Naive thymus-derived CD4-positive, alpha-beta T cell (primary cell): ENCODE measurements around the gene LAIR1. TPM values are rescaled to one million over a fixed set of nuclear protein-coding genes. Genes with fewer than 3 reads are reported as not detected.
A peak's percentile ranks its signal among the peaks of the same experiment; 100 is the strongest.

ENCODE experiments used
- ATAC-seq: fragments of 150-1000 bp; cut with Tn5 transposase; 2 replicates; pipeline ENCODE4 v1.10.0; 2021; ENCODE audit warnings: mild to moderate bottlenecking, moderate library complexity
- CTCF ChIA-PET: fragments of 350-600 bp; sonication (Branson Sonifier 250); formaldehyde crosslinking; loops from one replicate; lab custom pipeline; 2021; ENCODE audit warnings: antibody characterized with exemption; lab: Charles Lee
- POLR2A ChIA-PET: fragments of 350-600 bp; sonication (Branson Sonifier 250); formaldehyde crosslinking; loops from one replicate; lab custom pipeline; 2021; ENCODE audit warnings: antibody characterized with exemption, inconsistent platforms; lab: Charles Lee
- DNase-seq, 9 donors: peaks; one replicate each; pipeline versions ENCODE4 v3.0.0 to v3.0.0-alpha.2; 2020 to 2022; ENCODE audit warnings: mixed read lengths in 1 of 9
- H3K27ac ChIP-seq: one replicate; pipeline ENCODE4 v1.7.0; 2013; ENCODE audit warnings: mild to moderate bottlenecking, low read depth, low read length, moderate library complexity
- H3K27me3 ChIP-seq, 2 donors: one replicate each; pipeline ENCODE4 v1.7.0; 2013; ENCODE audit warnings: low read length in 2 of 2, mild to moderate bottlenecking in 2 of 2, moderate library complexity in 2 of 2; ENCODE audit not compliant: control insufficient read depth in 2 of 2, insufficient read depth in 2 of 2
- H3K36me3 ChIP-seq, 3 experiments: 1 replicate in 2 of 3; 2 replicates in 1 of 3; pipeline ENCODE4 v1.7.0; 2013; ENCODE audit warnings: low read length in 3 of 3, mild to moderate bottlenecking in 3 of 3, moderate library complexity in 1 of 3; ENCODE audit not compliant: insufficient read depth in 3 of 3, control insufficient read depth in 2 of 3
- H3K4me1 ChIP-seq, 2 donors: one replicate each; pipeline ENCODE4 v1.7.0; 2013; ENCODE audit warnings: low read length in 2 of 2, mild to moderate bottlenecking in 2 of 2, moderate library complexity in 1 of 2; ENCODE audit not compliant: control insufficient read depth in 2 of 2, insufficient read depth in 2 of 2
- H3K4me3 ChIP-seq: 2 replicates; pipeline ENCODE4 v1.7.0; 2013; ENCODE audit warnings: mild to moderate bottlenecking, low read length
- H3K9me3 ChIP-seq, 3 experiments: 1 replicate in 2 of 3; 2 replicates in 1 of 3; pipeline ENCODE4 v1.7.0; 2013; ENCODE audit warnings: low read length in 3 of 3; ENCODE audit not compliant: control insufficient read depth in 2 of 3
- H3K27ac Mint-ChIP-seq, 9 donors: one replicate each; pipeline ENCODE4 v1.8.0; 2020 to 2022; ENCODE audit warnings: mixed read lengths in 9 of 9, mild to moderate bottlenecking in 8 of 9, moderate library complexity in 5 of 9, inconsistent platforms in 2 of 9
- H3K27me3 Mint-ChIP-seq, 5 donors: one replicate each; pipeline ENCODE4 v1.8.0; 2021 to 2022; ENCODE audit warnings: mixed read lengths in 5 of 5, mild to moderate bottlenecking in 1 of 5
- H3K36me3 Mint-ChIP-seq, 5 donors: one replicate each; pipeline ENCODE4 v1.8.0; 2020 to 2022; ENCODE audit warnings: mixed read lengths in 5 of 5, mild to moderate bottlenecking in 3 of 5, inconsistent platforms in 1 of 5
- H3K4me1 Mint-ChIP-seq, 7 donors: one replicate each; pipeline ENCODE4 v1.8.0; 2020 to 2022; ENCODE audit warnings: mixed read lengths in 7 of 7, mild to moderate bottlenecking in 3 of 7, inconsistent platforms in 1 of 7
- H3K4me3 Mint-ChIP-seq, 10 donors: one replicate each; pipeline ENCODE4 v1.8.0; 2020 to 2022; ENCODE audit warnings: mild to moderate bottlenecking in 10 of 10, mixed read lengths in 10 of 10, moderate library complexity in 6 of 10, inconsistent platforms in 2 of 10
- H3K9me3 Mint-ChIP-seq, 11 donors: one replicate each; pipeline ENCODE4 v1.8.0; 2020 to 2022; ENCODE audit warnings: mixed read lengths in 11 of 11, mild to moderate bottlenecking in 4 of 11, inconsistent platforms in 1 of 11, moderate library complexity in 1 of 11
- intact Hi-C, 2 donors: fragments of 100-400 bp; cut with micrococcal nuclease; formaldehyde crosslinking; loops; one replicate each; pipeline ENCODE4 v1.15.1; 2023
- polyA plus RNA-seq, 2 donors: library from polyadenylated mRNA; unstranded; fragments of 300-500 nt; fragmentation: Illumina TruSeq; gene quantifications; one replicate each; pipeline ENCODE4 v1.2.3, GENCODE V29; 2021
- total RNA-seq, 6 experiments: library from RNA in 5 of 6; stranded (reverse) in 5 of 6; gene quantifications; 1 replicate in 5 of 6; 2 replicates in 1 of 6; pipeline ENCODE4 v1.2.3 and lab custom pipeline; 2021 to 2026

The LAIR1 gene
- total and polyA plus RNA-seq, 7 experiments from 2014 or later, result 47.0 to 98.1 (median 82.3) TPM

- no peaks in the 10 kb centered on the region for H3K36me3 Mint-ChIP-seq
- no peak overlapping the region for H3K27ac Mint-ChIP-seq
- no peaks in the 10 kb centered on the region for H3K36me3 ChIP-seq
- no peaks in the 10 kb centered on the region for H3K9me3 ChIP-seq
- H3K27ac ChIP-seq, result no peak overlapping the region
- H3K9me3 Mint-ChIP-seq, result peaks cover 0 to 4% (median 0%) of the 10 kb centered on the region in 11 donors
- intact Hi-C loops, result no loop called here
- ATAC-seq, result no peak
- DNase-seq, result no peak
- ChIA-PET POLR2A (no interaction called here), CTCF (no interaction called here)
- H3K27me3 Mint-ChIP-seq, result peaks cover 13 to 39% (median 24%) of the 10 kb centered on the region in 5 donors
- no peak overlapping the region for H3K4me3 Mint-ChIP-seq
- H3K4me1 ChIP-seq, result peaks cover 0 to 11% of the 10 kb centered on the region in 2 donors
- no peaks in the 10 kb centered on the region for H3K27me3 ChIP-seq
- no peak overlapping the region for H3K4me3 ChIP-seq
- H3K4me1 Mint-ChIP-seq, result peaks cover 5 to 17% (median 9%) of the 10 kb centered on the region in 7 donors
Observed at GRCh38 chr19:54309811-54310210, 54.9 kb downstream of the LAIR1 start.

GRCh38 chr19:54307389-54308020 lies 57.2 kb downstream of the LAIR1 start:
- Histone ChIP-seq H3K36me3 (no peaks in the 10 kb centered on the region), H3K27me3 (no peaks in the 10 kb centered on the region), H3K4me1 (peaks cover 0 to 19% of the 10 kb centered on the region in 2 donors), H3K9me3 (no peaks in the 10 kb centered on the region), H3K4me3 (no peak overlapping the region), H3K27ac (no peak overlapping the region)
- Mint-ChIP-seq H3K27me3 (peaks cover 0 to 17% (median 9%) of the 10 kb centered on the region in 5 donors), H3K4me1 (peaks cover 21 to 35% (median 27%) of the 10 kb centered on the region in 7 donors), H3K36me3 (no peaks in the 10 kb centered on the region), H3K27ac (peak overlapping the region in 1 of 9 donors; percentile 38), H3K4me3 (no peak overlapping the region), H3K9me3 (peaks cover 0 to 6% (median 0%) of the 10 kb centered on the region in 11 donors)
- ATAC-seq, result no peak
- ChIA-PET CTCF (interaction anchor here (0.6 kb wide), 1 partner anchor 17 kb away, joined by 3 read pairs; no protein-coding TSS in a partner anchor), POLR2A (no interaction called here)
- DNase-seq, result no peak
- intact Hi-C loops, result no loop called here

GRCh38 chr19:54305141-54305540 lies 59.6 kb downstream of the LAIR1 start:
- H3K27me3 Mint-ChIP-seq, result peaks cover 0 to 13% (median 3%) of the 10 kb centered on the region in 5 donors
- peak overlapping the region in 3 of 9 donors; percentile 10 to 69 (median 35) for H3K27ac Mint-ChIP-seq
- H3K4me1 Mint-ChIP-seq, result peaks cover 21 to 36% (median 31%) of the 10 kb centered on the region in 7 donors
- DNase-seq (no peak), ATAC-seq (no peak)
- H3K4me3 ChIP-seq, result no peak overlapping the region
- peaks cover 0 to 6% (median 0%) of the 10 kb centered on the region in 11 donors for H3K9me3 Mint-ChIP-seq
- no peaks in the 10 kb centered on the region for H3K27me3 ChIP-seq
- intact Hi-C loops, result no loop called here
- H3K9me3 ChIP-seq, result no peaks in the 10 kb centered on the region
- ChIA-PET CTCF (no interaction called here), POLR2A (no interaction called here)
- H3K4me3 Mint-ChIP-seq, result peak overlapping the region in 4 of 10 donors; percentile 6 to 31 (median 10)
- H3K27ac ChIP-seq, result no peak overlapping the region
- no peaks in the 10 kb centered on the region for H3K36me3 Mint-ChIP-seq
- peaks cover 0 to 19% of the 10 kb centered on the region in 2 donors for H3K4me1 ChIP-seq
- no peaks in the 10 kb centered on the region for H3K36me3 ChIP-seq

DNA sequence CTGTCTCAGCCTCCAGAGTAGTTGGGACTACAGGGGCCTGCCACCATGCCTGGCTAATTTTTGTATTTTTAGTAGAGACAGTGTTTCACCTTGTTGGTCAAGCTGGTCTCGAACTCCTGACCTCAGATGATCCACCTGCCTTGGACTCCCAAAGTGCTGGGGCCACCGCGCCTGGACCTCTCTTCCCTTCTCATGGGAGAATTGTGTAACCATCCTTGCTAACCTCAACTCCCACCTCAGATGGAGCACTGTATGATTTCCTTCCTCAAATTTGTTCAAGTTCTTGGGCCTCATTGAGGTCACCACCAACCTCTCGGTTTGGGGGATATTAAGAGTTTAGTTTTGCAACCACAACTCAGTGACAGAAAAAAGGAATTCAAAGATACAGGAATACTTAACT lies 62.5 kb downstream of the LAIR1 start:
- intact Hi-C loops, result no loop called here
- POLR2A ChIA-PET, result interaction anchor here (0.7 kb wide), 1 partner anchor 44 kb away, joined by 3 read pairs; no protein-coding TSS in a partner anchor
- Mint-ChIP-seq H3K4me1 (peaks cover 21 to 36% (median 31%) of the 10 kb centered on the region in 7 donors), H3K27ac (peak overlapping the region in 1 of 9 donors; percentile 22), H3K4me3 (no peak overlapping the region), H3K27me3 (peaks cover 0 to 15% (median 4%) of the 10 kb centered on the region in 5 donors), H3K36me3 (no peaks in the 10 kb centered on the region), H3K9me3 (peaks cover 0 to 6% (median 0%) of the 10 kb centered on the region in 11 donors)
- Histone ChIP-seq H3K9me3 (no peaks in the 10 kb centered on the region), H3K27ac (no peak overlapping the region), H3K36me3 (no peaks in the 10 kb centered on the region), H3K4me1 (peaks cover 0 to 19% of the 10 kb centered on the region in 2 donors), H3K27me3 (no peaks in the 10 kb centered on the region), H3K4me3 (no peak overlapping the region)
- DNase-seq, result no peak
- CTCF ChIA-PET, result interaction anchor here (0.6 to 0.7 kb wide), 2 partner anchors 449 to 1358 kb away, joined by 5 to 7 read pairs; no protein-coding TSS in a partner anchor
- ATAC-seq, result peak; percentile 78

Other genes starting within 250 kb of the LAIR1 start
- gene TFPT, start 249.3 kb downstream of the LAIR1 start, total RNA-seq, result 10 to 100 TPM; 13.4 to 46.5 (median 14.6) TPM
- 10 to 100 TPM; 15.2 to 21.6 TPM for gene TFPT, start 249.3 kb downstream of the LAIR1 start, polyA plus RNA-seq
- 10 to 100 TPM; 51.8 to 82.1 (median 71.0) TPM for gene PRPF31, start 249.2 kb downstream of the LAIR1 start, total RNA-seq
- 10 to 100 TPM; 74.8 to 87.4 TPM for gene PRPF31, start 249.2 kb downstream of the LAIR1 start, polyA plus RNA-seq
- gene CNOT3, start 227.2 kb downstream of the LAIR1 start, total RNA-seq, result 10 to 100 TPM; 38.0 to 84.6 (median 63.9) TPM
- gene CNOT3, start 227.2 kb downstream of the LAIR1 start, polyA plus RNA-seq, result 10 to 100 TPM; 10.1 to 13.1 TPM
- gene LENG1, start 205.2 kb downstream of the LAIR1 start, total RNA-seq, result 10 to 100 TPM in 3 of 5 experiments, 1 to 10 TPM in 2; 7.1 to 20.4 (median 11.8) TPM
- 10 to 100 TPM; 11.9 to 13.5 TPM for gene LENG1, start 205.2 kb downstream of the LAIR1 start, polyA plus RNA-seq
- gene TMC4, start 191.8 kb downstream of the LAIR1 start, total RNA-seq, result 1 to 10 TPM in 3 of 5 experiments, not detected in 2; 1.0 to 5.9 (median 1.2) TPM
- gene TMC4, start 191.8 kb downstream of the LAIR1 start, polyA plus RNA-seq, result under 1 TPM in 1 of 2 donors, not detected in 1; 0.20 TPM
- 10 to 100 TPM; 25.8 to 79.4 (median 43.0) TPM for gene MBOAT7, start 175.4 kb downstream of the LAIR1 start, total RNA-seq
- gene MBOAT7, start 175.4 kb downstream of the LAIR1 start, polyA plus RNA-seq, result 10 to 100 TPM; 11.3 to 18.9 TPM
- 10 to 100 TPM in 4 of 5 experiments, 1 to 10 TPM in 1; 9.5 to 24.2 (median 17.8) TPM for gene TSEN34, start 173.6 kb downstream of the LAIR1 start, total RNA-seq
- 10 to 100 TPM; 29.5 to 48.7 TPM for gene TSEN34, start 173.6 kb downstream of the LAIR1 start, polyA plus RNA-seq
- 1,000 to 10,000 TPM; 1,217 to 2,149 (median 1,306) TPM for gene RPS9, start 164.1 kb downstream of the LAIR1 start, total RNA-seq
- 1,000 to 10,000 TPM; 1,192 to 1,308 TPM for gene RPS9, start 164.1 kb downstream of the LAIR1 start, polyA plus RNA-seq
- gene LILRB3, start 141.9 kb downstream of the LAIR1 start, total RNA-seq, result 10 to 100 TPM in 1 of 5 experiments, 1 to 10 TPM in 4; 1.9 to 76.4 (median 2.1) TPM
- gene LILRB3, start 141.9 kb downstream of the LAIR1 start, polyA plus RNA-seq, result under 1 TPM in 1 of 2 donors, not detected in 1; 0.40 TPM
- 10 to 100 TPM in 1 of 5 experiments, 1 to 10 TPM in 1, under 1 TPM in 3; 0.24 to 27.0 (median 0.97) TPM for gene LILRA6, start 122.1 kb downstream of the LAIR1 start, total RNA-seq
- gene LILRA6, start 122.1 kb downstream of the LAIR1 start, polyA plus RNA-seq, result under 1 TPM; 0.12 to 0.36 TPM
- gene LILRB5, start 107.7 kb downstream of the LAIR1 start, total RNA-seq, result 1 to 10 TPM in 3 of 5 experiments, under 1 TPM in 1, not detected in 1; 0.08 to 1.8 (median 1.2) TPM
- gene LILRB5, start 107.7 kb downstream of the LAIR1 start, polyA plus RNA-seq, result not detected
- gene LILRB2, start 83.8 kb downstream of the LAIR1 start, total RNA-seq, result 100 to 1,000 TPM in 1 of 5 experiments, 10 to 100 TPM in 1, 1 to 10 TPM in 2, not detected in 1; 1.5 to 131 (median 6.0) TPM
- under 1 TPM in 1 of 2 donors, not detected in 1; 0.12 TPM for gene LILRB2, start 83.8 kb downstream of the LAIR1 start, polyA plus RNA-seq
- 10 to 100 TPM in 1 of 5 experiments, 1 to 10 TPM in 1, under 1 TPM in 2, not detected in 1; 0.32 to 82.1 (median 5.1) TPM for gene LILRA5, start 51.8 kb downstream of the LAIR1 start, total RNA-seq
- gene LILRA5, start 51.8 kb downstream of the LAIR1 start, polyA plus RNA-seq, result under 1 TPM in 1 of 2 donors, not detected in 1; 0.34 TPM
- gene LILRA4, start 25.8 kb downstream of the LAIR1 start, total RNA-seq, result 1 to 10 TPM in 2 of 5 experiments, not detected in 3; 3.5 to 8.9 TPM
- not detected for gene LILRA4, start 25.8 kb downstream of the LAIR1 start, polyA plus RNA-seq
- 1 to 10 TPM in 1 of 5 experiments, under 1 TPM in 1, not detected in 3; 0.10 to 1.8 TPM for gene TTYH1, start 50.5 kb upstream of the LAIR1 start, total RNA-seq
- gene TTYH1, start 50.5 kb upstream of the LAIR1 start, polyA plus RNA-seq, result under 1 TPM; 0.23 to 0.40 TPM
- 100 to 1,000 TPM; 238 to 685 (median 503) TPM for gene LENG8, start 84.3 kb upstream of the LAIR1 start, total RNA-seq
- gene LENG8, start 84.3 kb upstream of the LAIR1 start, polyA plus RNA-seq, result 10 to 100 TPM in 1 of 2 donors, 1 to 10 TPM in 1; 6.2 to 16.8 TPM
- 1 to 10 TPM; 3.5 to 6.1 (median 4.3) TPM for gene LENG9, start 98.8 kb upstream of the LAIR1 start, total RNA-seq
- under 1 TPM; 0.09 to 0.16 TPM for gene LENG9, start 98.8 kb upstream of the LAIR1 start, polyA plus RNA-seq
- not detected for gene CDC42EP5, start 108.4 kb upstream of the LAIR1 start, total RNA-seq
- not detected for gene CDC42EP5, start 108.4 kb upstream of the LAIR1 start, polyA plus RNA-seq
- gene LAIR2, start 137.9 kb upstream of the LAIR1 start, total RNA-seq, result 10 to 100 TPM in 1 of 5 experiments, 1 to 10 TPM in 2, under 1 TPM in 1, not detected in 1; 0.85 to 12.8 (median 2.2) TPM
- 1 to 10 TPM; 2.5 to 5.5 TPM for gene LAIR2, start 137.9 kb upstream of the LAIR1 start, polyA plus RNA-seq
- gene LILRA2, start 208.9 kb upstream of the LAIR1 start, total RNA-seq, result 10 to 100 TPM in 1 of 5 experiments, 1 to 10 TPM in 1, under 1 TPM in 3; 0.24 to 50.3 (median 0.87) TPM
- gene LILRA2, start 208.9 kb upstream of the LAIR1 start, polyA plus RNA-seq, result under 1 TPM; 0.18 to 0.38 TPM
- 10 to 100 TPM in 1 of 5 experiments, 1 to 10 TPM in 1, not detected in 3; 4.3 to 36.7 TPM for gene LILRA1, start 228.7 kb upstream of the LAIR1 start, total RNA-seq
- under 1 TPM in 1 of 2 donors, not detected in 1; 0.14 TPM for gene LILRA1, start 228.7 kb upstream of the LAIR1 start, polyA plus RNA-seq